ENCODE data around the gene PRR3.

DNA sequence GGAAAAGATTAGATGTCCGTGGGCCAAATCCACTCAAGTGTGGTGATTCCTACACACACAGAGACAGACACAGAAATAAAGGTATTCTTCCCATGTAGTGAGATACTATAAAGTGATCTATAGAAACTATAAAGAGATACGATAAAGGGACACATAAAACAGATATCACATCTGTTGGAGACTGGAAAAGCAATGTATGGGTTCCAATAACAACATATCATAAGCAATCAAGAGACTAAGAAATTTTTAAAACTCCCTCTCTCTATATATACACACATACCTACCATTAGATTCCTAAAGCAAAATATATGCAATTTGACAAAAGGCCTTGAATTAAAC, 54.7 kb downstream of the PRR3 start:
- TF ChIP-seq POLR2A (IDR thresholded peaks at IDR 0.05) = no peak
- TF ChIP-seq, protein P1, sequence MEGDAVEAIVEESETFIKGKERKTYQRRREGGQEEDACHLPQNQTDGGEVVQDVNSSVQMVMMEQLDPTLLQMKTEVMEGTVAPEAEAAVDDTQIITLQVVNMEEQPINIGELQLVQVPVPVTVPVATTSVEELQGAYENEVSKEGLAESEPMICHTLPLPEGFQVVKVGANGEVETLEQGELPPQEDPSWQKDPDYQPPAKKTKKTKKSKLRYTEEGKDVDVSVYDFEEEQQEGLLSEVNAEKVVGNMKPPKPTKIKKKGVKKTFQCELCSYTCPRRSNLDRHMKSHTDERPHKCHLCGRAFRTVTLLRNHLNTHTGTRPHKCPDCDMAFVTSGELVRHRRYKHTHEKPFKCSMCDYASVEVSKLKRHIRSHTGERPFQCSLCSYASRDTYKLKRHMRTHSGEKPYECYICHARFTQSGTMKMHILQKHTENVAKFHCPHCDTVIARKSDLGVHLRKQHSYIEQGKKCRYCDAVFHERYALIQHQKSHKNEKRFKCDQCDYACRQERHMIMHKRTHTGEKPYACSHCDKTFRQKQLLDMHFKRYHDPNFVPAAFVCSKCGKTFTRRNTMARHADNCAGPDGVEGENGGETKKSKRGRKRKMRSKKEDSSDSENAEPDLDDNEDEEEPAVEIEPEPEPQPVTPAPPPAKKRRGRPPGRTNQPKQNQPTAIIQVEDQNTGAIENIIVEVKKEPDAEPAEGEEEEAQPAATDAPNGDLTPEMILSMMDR (IDR thresholded peaks at IDR 0.05) = no peak
